Lower leg skin (tissue), 3 donors: ENCODE results near the gene GRIN2A.

Experiments used
- CTCF ChIP-seq, 3 donors: fragments of 450-650 bp; IDR thresholded peaks; one replicate each; pipeline ENCODE4 v1.5.1; 2016; ENCODE audit warnings: antibody characterized with exemption in 3 of 3, mild to moderate bottlenecking in 3 of 3, moderate library complexity in 2 of 3
- POLR2A ChIP-seq, 2 donors: fragments of 450-650 bp; IDR thresholded peaks; one replicate each; pipeline ENCODE4 v1.6.1; 2016 to 2017; ENCODE audit warnings: antibody characterized with exemption in 2 of 2, mild to moderate bottlenecking in 1 of 2, moderate library complexity in 1 of 2

DNA sequence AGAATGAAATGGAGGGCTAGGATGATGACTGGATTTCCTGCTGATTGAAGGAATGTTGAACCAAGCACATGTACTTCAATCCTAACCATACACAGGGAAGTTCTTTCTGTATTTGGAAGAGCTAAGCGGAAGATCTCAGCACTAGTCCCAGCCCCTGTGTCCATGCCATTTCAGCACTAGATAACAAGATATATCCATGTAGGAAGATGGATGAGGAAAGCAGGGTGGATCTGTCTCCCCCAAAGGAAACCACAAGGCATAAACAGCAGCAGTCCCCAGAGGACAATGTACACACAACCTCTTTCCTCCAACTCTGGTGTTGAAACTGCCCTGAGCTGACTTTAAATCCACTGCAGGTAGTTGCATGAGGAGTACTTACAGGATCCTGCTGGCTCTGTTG is 75.1 kb downstream of the GRIN2A start:
- TF ChIP-seq CTCF (IDR thresholded peaks at IDR 0.05), result no peak
- TF ChIP-seq POLR2A (IDR thresholded peaks at IDR 0.05), result no peak
